ENCODE results near the gene NPTN. TPM values are rescaled to one million over a fixed set of nuclear protein-coding genes. Genes with fewer than 3 reads are reported as not detected.

The NPTN gene
- total and polyA plus RNA-seq, 9 of the 15 experiments (the other 6 are each of a cell fraction or from before 2014, with no cell fraction given) = 9.6 to 48.5 (median 21.7) TPM

DNA sequence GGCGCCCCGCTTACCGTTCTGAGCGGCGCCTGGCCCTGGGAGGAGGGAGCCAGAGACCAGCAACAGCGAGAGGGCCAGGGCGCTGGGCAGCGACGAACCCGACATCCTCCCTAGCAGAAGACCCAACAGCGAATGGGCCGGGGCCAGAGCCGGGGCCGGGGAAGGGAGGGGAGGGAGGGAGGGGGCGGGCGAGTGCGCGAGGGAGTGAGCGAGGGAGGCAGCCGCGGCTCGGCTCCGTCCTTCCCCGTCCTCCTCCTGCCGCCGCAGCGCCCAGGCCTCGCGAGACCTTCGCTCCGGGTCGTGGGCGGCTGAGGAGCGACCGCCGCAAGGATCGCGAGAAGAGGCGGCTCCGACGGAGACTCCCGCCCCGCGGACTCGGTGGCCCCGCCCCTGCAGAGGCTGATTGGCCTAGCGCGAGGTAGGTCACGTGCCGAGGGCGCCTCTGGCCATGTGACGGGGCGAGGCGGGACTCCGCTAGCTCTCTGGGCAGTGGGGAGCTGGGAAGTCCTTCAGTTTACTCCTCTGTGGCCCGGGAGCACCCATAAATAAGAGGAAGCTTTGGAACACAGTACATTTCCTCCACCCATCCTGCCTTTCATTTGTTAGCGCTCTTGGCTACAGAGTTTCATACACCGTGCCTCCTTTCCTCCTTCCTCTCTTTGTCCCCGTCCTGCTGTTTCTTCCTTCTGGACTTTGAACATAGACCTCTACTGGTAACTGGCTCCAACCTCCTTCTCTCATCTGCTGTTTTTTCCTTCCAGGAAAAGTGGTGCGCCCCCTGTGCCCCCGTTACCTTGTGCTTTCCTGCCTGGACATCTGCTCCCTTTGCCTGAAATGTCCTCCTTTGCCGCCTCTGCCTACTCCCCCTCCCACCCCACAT, at the start of gene NPTN (continued):
- TF ChIP-seq ARHGAP35 (IDR thresholded peaks at IDR 0.05; ENCODE audit: partially characterized antibody) = peak; percentile 85
- TF ChIP-seq NFIC (IDR thresholded peaks at IDR 0.05) = 0 out of 2 replicates have a peak, but pooled peaks have one; percentile 8
- no peak for TF ChIP-seq XRCC3 (IDR thresholded peaks at IDR 0.05)
- no peak for TF ChIP-seq ZBTB7A (IDR thresholded peaks at IDR 0.05; ENCODE audit: borderline replicate concordance, control insufficient read depth, low read depth, low read length)
- TF ChIP-seq ZNF316 (IDR thresholded peaks at IDR 0.05) = no peak
- TF ChIP-seq, protein P1, sequence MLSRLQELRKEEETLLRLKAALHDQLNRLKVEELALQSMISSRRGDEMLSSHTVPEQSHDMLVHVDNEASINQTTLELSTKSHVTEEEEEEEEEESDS (CRISPR knock-in tag; IDR thresholded peaks at IDR 0.05) = no peak
- TF ChIP-seq, protein P2, sequence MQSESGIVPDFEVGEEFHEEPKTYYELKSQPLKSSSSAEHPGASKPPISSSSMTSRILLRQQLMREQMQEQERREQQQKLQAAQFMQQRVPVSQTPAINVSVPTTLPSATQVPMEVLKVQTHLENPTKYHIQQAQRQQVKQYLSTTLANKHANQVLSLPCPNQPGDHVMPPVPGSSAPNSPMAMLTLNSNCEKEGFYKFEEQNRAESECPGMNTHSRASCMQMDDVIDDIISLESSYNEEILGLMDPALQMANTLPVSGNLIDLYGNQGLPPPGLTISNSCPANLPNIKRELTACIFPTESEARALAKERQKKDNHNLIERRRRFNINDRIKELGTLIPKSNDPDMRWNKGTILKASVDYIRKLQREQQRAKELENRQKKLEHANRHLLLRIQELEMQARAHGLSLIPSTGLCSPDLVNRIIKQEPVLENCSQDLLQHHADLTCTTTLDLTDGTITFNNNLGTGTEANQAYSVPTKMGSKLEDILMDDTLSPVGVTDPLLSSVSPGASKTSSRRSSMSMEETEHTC (IDR thresholded peaks at IDR 0.05) = peak; percentile 72; the same call in 1 of the 2 replicates
- TF ChIP-seq TBP (optimal IDR thresholded peaks at IDR 0.05; ENCODE audit: low read depth, low read length) = peak; percentile 72
- TF ChIP-seq, protein P3, sequence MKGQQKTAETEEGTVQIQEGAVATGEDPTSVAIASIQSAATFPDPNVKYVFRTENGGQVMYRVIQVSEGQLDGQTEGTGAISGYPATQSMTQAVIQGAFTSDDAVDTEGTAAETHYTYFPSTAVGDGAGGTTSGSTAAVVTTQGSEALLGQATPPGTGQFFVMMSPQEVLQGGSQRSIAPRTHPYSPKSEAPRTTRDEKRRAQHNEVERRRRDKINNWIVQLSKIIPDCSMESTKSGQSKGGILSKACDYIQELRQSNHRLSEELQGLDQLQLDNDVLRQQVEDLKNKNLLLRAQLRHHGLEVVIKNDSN (CRISPR knock-in tag; IDR thresholded peaks at IDR 0.05) = peak; percentile 100
- TF ChIP-seq, protein P4, sequence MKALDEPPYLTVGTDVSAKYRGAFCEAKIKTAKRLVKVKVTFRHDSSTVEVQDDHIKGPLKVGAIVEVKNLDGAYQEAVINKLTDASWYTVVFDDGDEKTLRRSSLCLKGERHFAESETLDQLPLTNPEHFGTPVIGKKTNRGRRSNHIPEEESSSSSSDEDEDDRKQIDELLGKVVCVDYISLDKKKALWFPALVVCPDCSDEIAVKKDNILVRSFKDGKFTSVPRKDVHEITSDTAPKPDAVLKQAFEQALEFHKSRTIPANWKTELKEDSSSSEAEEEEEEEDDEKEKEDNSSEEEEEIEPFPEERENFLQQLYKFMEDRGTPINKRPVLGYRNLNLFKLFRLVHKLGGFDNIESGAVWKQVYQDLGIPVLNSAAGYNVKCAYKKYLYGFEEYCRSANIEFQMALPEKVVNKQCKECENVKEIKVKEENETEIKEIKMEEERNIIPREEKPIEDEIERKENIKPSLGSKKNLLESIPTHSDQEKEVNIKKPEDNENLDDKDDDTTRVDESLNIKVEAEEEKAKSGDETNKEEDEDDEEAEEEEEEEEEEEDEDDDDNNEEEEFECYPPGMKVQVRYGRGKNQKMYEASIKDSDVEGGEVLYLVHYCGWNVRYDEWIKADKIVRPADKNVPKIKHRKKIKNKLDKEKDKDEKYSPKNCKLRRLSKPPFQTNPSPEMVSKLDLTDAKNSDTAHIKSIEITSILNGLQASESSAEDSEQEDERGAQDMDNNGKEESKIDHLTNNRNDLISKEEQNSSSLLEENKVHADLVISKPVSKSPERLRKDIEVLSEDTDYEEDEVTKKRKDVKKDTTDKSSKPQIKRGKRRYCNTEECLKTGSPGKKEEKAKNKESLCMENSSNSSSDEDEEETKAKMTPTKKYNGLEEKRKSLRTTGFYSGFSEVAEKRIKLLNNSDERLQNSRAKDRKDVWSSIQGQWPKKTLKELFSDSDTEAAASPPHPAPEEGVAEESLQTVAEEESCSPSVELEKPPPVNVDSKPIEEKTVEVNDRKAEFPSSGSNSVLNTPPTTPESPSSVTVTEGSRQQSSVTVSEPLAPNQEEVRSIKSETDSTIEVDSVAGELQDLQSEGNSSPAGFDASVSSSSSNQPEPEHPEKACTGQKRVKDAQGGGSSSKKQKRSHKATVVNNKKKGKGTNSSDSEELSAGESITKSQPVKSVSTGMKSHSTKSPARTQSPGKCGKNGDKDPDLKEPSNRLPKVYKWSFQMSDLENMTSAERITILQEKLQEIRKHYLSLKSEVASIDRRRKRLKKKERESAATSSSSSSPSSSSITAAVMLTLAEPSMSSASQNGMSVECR (CRISPR knock-in tag; IDR thresholded peaks at IDR 0.05) = 0 out of 2 replicates have a peak, but pooled peaks have one; percentile 23
- TF ChIP-seq, protein P5, sequence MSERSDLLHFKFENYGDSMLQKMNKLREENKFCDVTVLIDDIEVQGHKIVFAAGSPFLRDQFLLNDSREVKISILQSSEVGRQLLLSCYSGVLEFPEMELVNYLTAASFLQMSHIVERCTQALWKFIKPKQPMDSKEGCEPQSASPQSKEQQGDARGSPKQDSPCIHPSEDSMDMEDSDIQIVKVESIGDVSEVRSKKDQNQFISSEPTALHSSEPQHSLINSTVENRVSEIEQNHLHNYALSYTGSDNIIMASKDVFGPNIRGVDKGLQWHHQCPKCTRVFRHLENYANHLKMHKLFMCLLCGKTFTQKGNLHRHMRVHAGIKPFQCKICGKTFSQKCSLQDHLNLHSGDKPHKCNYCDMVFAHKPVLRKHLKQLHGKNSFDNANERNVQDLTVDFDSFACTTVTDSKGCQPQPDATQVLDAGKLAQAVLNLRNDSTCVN (CRISPR knock-in tag; IDR thresholded peaks at IDR 0.05) = 0 out of 2 replicates have a peak, but pooled peaks have one; percentile 41
- TF ChIP-seq, protein P6, sequence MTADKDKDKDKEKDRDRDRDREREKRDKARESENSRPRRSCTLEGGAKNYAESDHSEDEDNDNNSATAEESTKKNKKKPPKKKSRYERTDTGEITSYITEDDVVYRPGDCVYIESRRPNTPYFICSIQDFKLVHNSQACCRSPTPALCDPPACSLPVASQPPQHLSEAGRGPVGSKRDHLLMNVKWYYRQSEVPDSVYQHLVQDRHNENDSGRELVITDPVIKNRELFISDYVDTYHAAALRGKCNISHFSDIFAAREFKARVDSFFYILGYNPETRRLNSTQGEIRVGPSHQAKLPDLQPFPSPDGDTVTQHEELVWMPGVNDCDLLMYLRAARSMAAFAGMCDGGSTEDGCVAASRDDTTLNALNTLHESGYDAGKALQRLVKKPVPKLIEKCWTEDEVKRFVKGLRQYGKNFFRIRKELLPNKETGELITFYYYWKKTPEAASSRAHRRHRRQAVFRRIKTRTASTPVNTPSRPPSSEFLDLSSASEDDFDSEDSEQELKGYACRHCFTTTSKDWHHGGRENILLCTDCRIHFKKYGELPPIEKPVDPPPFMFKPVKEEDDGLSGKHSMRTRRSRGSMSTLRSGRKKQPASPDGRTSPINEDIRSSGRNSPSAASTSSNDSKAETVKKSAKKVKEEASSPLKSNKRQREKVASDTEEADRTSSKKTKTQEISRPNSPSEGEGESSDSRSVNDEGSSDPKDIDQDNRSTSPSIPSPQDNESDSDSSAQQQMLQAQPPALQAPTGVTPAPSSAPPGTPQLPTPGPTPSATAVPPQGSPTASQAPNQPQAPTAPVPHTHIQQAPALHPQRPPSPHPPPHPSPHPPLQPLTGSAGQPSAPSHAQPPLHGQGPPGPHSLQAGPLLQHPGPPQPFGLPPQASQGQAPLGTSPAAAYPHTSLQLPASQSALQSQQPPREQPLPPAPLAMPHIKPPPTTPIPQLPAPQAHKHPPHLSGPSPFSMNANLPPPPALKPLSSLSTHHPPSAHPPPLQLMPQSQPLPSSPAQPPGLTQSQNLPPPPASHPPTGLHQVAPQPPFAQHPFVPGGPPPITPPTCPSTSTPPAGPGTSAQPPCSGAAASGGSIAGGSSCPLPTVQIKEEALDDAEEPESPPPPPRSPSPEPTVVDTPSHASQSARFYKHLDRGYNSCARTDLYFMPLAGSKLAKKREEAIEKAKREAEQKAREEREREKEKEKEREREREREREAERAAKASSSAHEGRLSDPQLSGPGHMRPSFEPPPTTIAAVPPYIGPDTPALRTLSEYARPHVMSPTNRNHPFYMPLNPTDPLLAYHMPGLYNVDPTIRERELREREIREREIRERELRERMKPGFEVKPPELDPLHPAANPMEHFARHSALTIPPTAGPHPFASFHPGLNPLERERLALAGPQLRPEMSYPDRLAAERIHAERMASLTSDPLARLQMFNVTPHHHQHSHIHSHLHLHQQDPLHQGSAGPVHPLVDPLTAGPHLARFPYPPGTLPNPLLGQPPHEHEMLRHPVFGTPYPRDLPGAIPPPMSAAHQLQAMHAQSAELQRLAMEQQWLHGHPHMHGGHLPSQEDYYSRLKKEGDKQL (CRISPR knock-in tag; IDR thresholded peaks at IDR 0.05; ENCODE audit: borderline replicate concordance) = no peak
